Stimulated activated effector memory CD8-positive, alpha-beta T cell treated with anti-CD3 and anti-CD28 coated beads, Interleukin-12 subunit alpha, Interleukin-12 subunit beta, amount 100 ng/mL, for 72 hours (primary cell): ENCODE results near the gene SIGLEC1.
A peak's percentile ranks its signal among the peaks of the same experiment; 100 is the strongest.

Experiments used
- ATAC-seq: fragments of 150-1000 bp; cut with Tn5 transposase; 2 replicates; pipeline ENCODE4 v1.10.0; 2021
- DNase-seq, 2 donors: peaks; one replicate each; pipeline ENCODE4 v3.0.0; 2021 to 2022; ENCODE audit warnings: low spot score in 2 of 2
- H3K27ac Mint-ChIP-seq: one replicate; pipeline ENCODE4 v1.8.0; 2022; ENCODE audit warnings: mild to moderate bottlenecking, mixed read lengths
- H3K36me3 Mint-ChIP-seq: one replicate; pipeline ENCODE4 v1.8.0; 2022; ENCODE audit warnings: mild to moderate bottlenecking, mixed read lengths
- H3K4me1 Mint-ChIP-seq: one replicate; pipeline ENCODE4 v1.8.0; 2022; ENCODE audit warnings: mixed read lengths
- H3K4me3 Mint-ChIP-seq: one replicate; pipeline ENCODE4 v1.8.0; 2022; ENCODE audit warnings: mild to moderate bottlenecking, mixed read lengths
- H3K9me3 Mint-ChIP-seq: one replicate; pipeline ENCODE4 v1.8.0; 2022; ENCODE audit warnings: mixed read lengths

Gene SIGLEC1

DNA sequence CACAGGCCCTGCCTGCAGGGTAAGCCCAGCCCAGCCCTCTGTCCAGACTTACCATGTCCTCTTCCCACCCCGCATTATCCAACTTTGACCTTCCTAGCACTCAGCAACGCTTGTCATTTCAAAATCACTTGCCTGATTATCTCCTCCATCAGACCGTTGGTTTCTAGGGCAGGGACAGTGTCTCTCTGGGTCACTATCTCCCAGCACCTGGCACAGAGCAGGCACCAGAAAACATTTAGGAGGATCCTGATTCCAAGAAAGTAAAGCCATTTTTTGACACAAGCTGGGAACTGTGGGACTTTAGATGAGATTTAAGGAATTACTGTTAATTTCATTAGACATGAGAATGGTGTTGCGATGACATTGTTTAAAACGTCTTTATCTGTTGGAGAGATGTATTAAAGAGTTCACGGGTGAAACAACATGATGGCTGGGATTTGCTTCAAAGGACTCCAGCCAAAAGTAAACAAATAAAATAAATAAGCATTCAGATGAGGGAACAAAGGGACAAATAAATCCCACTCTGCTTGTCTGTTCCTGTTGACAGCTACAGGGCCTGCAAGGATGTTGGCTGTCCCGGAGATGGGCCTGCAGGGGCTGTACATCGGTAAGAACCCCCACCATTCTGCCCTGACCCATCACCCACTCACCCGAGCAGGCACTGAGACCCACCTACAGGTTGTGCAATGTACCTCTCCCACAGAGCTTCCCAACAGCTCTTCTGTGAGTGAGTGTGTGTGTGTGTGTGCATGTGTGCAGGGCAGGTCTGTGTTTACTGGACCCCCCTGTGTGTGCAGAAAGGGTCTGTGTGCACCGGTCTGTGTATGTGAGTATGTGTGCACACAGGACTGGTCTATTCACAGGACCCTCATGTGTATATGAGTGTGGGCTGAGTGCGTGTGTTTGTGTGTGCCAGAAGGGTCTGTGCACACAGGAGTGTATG lies 26.0 kb upstream of the SIGLEC1 start:
- Mint-ChIP-seq H3K36me3 (no peaks in the 10 kb centered on the region), H3K27ac (no peak overlapping the region), H3K9me3 (no peaks in the 10 kb centered on the region), H3K4me1 (no peaks in the 10 kb centered on the region), H3K4me3 (no peak overlapping the region)
- no peak for DNase-seq
- ATAC-seq = peak; percentile 4

DNA sequence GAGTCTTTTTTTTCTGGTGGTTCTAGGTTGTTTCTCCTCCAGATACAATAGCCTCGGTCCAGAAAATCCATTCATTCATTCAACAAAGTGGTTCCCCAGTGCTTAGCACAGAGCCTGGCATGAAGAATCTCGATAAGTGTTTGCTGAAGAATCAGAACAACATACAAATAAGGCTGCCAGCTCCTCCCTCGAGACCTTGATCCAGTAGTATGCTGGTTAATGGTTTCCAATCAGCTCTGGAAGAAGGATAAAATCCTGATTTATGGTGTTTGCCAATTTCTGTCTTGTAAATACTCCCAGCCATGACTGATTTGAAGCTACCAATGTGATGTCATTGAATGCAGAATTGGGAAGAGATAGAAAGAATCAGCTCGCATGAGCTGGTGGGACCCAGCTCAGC lies 23.4 kb upstream of the SIGLEC1 start:
- H3K9me3 Mint-ChIP-seq = no peaks in the 10 kb centered on the region
- H3K27ac Mint-ChIP-seq = no peak overlapping the region
- ATAC-seq (no peak), DNase-seq (no peak)
- H3K4me1 Mint-ChIP-seq = no peaks in the 10 kb centered on the region
- H3K36me3 Mint-ChIP-seq = no peaks in the 10 kb centered on the region
- no peak overlapping the region for H3K4me3 Mint-ChIP-seq

DNA sequence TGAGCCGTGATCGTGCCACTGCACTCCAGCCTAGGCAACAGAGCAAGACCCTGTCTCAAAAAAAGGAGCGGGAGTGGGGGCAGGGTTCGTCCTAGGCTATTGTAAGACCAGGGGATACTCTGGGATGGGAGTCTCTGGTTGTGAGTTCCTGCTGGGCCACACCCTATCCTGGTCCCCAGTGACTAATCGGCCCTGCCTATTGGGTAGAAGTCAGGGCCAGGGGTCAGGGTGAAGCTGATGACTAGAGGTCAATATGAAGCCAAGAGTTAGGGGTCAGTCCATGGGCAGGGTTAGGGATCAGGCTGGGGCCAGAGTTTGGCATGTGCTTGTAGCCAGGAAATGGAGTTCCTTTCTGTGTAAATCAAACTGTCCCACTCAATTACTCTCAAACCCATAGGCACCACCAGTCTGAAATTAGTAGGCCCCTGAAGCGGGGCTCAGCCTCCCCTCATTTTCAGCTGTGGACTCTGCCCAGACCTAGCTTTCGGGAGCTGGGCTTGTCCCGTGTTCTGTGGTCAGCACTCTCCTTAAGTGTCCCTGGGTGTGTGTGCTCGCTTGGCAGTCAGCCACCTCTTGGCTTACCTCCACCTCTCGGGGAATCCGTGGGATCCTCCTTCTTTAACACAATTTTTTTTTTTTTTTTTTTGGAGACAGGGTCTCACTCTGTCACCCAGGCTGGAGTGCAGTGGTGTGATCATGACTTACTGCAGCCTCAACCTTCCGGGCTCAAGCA lies 21.9 kb upstream of the SIGLEC1 start:
- Mint-ChIP-seq H3K27ac (no peak overlapping the region), H3K36me3 (no peaks in the 10 kb centered on the region)

DNA sequence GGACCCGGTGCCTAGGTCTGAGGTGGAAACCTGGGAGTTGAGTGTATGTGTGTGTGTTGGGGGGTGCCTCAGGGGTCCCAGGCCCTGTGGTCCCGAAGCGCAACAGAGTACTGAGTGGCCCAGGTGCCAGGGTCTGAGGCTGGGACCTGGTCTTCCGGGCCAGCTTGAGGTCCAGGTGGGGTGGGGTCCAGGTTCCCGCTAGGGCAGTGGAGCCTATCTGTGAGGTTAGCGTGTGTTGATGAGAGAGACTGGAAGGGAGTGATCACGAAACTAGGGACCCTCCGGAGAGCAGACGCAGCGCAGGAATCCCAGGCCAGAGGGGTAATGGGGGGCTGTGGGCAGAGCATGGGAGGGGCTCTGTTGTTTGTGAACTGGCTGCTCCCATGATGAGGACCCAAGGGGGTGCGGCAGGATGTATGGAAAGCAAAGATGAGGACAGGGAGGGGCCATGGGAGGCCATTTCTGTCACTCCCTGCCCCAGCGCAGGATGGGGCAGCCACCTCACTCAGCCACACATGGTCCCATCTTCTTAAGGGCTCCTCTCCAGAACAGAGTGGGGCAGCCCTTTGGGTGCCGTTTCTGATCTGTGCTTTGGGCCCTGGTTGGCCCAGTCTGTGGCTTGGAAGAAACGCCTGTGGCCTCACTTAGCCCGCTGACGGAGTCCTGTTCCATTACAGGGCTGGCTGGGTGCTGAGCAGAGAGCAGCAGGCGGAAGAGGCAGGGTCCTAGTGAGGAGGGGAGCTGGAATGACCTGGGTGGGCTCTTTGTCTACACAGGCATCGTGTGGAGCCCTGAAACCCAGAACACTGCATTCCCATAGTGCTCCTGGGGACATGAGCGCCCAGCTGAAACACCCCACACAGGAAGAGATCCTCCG lies 21.0 kb upstream of the SIGLEC1 start:
- Mint-ChIP-seq H3K36me3 (no peaks in the 10 kb centered on the region), H3K9me3 (no peaks in the 10 kb centered on the region), H3K27ac (no peak overlapping the region), H3K4me1 (peaks cover 6% of the 10 kb centered on the region), H3K4me3 (no peak overlapping the region)
- DNase-seq = no peak
- ATAC-seq = no peak

More for the DNA sequence above, 21.9 kb upstream of the SIGLEC1 start:
- H3K4me3 Mint-ChIP-seq = no peak overlapping the region
- no peaks in the 10 kb centered on the region for H3K9me3 Mint-ChIP-seq
- DNase-seq = no peak
- ATAC-seq = no peak
- peaks cover 6% of the 10 kb centered on the region for H3K4me1 Mint-ChIP-seq

DNA sequence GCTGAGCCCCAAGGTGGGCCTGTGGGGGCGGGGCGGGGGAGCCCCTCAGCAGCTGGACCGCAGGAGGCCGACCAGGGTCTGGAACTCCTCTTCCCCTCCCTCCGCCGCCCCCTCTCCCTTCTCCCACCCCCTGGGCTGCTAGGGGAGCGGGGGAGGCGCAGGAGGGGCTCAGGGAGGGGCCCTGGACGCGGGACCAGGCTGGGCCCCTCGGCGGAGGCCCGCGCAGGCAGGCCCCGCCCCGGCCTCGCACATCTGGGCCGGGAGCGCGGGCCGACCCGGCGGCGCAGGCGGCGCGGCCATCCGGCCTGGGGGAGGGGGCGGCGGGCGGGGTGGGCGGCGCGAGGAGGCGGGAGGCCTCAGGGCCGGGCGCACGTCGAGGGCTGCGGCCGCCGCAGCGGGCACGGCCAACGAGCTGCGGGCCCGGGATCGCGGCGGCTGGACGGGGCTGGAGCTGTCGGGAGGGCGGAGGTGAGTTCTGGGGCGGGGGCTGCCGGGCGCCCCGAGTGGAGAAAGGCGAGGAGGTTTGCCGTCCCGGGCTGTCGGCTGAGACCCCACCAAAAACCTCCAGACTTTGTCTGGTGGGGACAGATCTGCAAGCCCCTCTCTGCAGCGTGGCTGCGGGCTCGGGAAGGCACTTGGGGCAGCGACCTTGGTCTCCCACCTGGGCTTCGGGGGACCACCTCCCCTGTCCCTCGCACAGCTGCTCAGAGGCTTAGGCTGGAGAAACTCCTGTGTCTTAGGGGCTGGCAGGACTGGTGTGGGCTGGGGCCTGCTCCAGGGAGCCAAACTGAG lies 20.1 kb upstream of the SIGLEC1 start, which contains the start of gene HSPA12B:
Gene HSPA12B (plus strand): TSS at position 359 of the 792 bp plus-strand sequence. CDS start 5,990 bp downstream, outside the sequence.
- Mint-ChIP-seq H3K36me3 (no peaks in the 10 kb centered on the region), H3K9me3 (no peaks in the 10 kb centered on the region), H3K27ac (no peak within 1 kb of the TSS), H3K4me1 (peaks cover 6% of the 10 kb centered on the region), H3K4me3 (no peak within 1 kb of the TSS)
- DNase-seq (no peak), ATAC-seq (no peak)

DNA sequence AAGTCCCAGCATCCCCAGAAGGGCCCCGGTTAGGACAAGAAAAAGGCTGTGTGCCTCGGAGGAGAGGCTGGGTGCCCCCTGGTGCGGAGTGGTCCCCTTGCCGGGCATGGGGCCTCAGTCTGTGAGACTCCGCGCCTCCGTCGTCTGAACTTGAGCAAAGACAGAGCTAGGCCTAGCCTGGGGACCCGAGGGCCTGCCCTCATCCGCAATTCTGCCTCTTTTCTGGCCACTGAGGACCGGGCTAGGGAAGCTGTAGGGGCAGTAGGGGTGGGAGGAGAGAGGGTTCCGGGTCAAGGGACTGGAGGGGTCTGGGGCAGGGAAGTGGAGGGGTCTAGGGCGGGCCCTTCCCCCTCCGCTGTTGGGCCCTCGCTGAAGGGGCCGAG lies 19.5 kb upstream of the SIGLEC1 start:
- peaks cover 6% of the 10 kb centered on the region for H3K4me1 Mint-ChIP-seq
- no peak overlapping the region for H3K27ac Mint-ChIP-seq
- DNase-seq (no peak), ATAC-seq (no peak)
- H3K4me3 Mint-ChIP-seq = no peak overlapping the region
- H3K36me3 Mint-ChIP-seq = no peaks in the 10 kb centered on the region
- H3K9me3 Mint-ChIP-seq = no peaks in the 10 kb centered on the region

DNA sequence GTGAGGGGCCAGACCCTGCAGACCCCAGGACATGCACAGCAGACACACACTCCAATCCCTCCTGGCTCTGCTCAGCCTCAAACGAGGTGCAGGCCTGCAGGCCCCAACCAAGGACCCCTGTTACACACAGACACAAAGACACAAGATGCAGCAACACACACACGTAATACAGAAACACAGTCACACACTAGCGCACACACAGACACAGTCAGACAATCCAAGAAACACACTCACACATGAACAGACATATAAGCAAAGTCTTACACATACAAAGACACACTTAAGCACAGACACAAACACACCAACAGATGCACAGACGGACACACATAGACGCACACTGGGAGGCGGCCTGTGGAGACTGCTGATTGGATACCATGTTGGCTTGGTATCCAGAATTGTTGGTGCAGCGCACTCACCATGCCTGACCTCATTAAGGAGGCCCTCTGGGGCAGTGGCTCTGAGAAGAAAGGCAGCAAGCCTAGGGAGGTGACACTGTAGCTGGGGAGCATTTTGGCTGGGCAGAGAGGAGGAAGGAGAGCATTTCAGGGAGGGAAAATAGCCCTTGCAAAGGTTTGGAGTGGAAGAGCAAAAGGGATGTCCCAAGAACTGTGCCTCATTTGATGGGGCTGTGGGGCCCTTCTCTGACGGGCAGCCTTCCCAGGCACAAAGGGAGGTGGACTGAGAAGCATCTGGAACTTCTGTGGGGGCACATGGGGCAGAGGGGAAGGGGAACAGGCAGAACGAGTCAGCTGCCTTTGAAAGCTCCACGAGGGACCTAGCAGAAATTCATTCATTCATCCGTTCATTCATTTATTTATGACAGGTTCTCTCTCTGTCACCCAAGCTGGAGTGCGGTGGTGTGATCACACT lies 18.6 kb upstream of the SIGLEC1 start:
- Mint-ChIP-seq H3K36me3 (no peaks in the 10 kb centered on the region), H3K4me1 (peaks cover 6% of the 10 kb centered on the region), H3K9me3 (no peaks in the 10 kb centered on the region), H3K4me3 (no peak overlapping the region), H3K27ac (no peak overlapping the region)
- no peak for ATAC-seq
- DNase-seq = no peak

DNA sequence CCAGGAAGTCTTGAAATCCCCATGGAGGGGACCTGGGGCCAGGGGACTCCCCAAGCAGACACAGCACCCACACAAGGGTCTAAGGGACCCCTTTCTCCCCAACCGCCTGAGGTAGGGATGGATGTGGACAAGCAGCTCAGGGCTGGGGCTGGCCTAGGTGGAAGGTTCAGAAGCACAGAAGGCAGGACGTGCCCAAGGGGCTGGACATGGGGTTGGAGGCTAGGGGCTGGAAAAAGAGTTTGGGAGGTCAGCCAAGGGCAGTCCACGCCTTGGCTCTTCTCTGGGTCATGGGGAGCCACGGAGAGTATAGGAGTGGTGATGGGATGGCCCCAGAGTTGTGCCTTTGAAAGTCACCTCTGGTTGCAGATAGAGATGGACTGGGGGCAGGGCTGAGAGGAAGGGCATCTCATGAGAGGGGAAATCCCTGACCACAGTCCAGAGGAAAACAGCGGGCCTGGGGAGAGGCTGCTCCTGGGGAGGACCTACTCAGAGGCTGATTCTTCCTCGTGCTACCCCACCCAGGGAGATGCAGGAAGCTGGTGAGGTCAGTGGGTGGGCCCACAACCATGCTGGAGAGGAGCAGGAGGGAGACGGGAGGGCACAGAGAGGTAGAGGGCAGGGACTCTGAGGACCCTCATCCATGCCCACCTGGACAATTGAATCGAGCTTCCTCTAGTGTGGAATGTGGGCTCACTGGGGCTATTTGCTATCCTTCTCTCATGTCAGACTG lies 17.6 kb upstream of the SIGLEC1 start:
- H3K4me1 Mint-ChIP-seq = peaks cover 6% of the 10 kb centered on the region
- ATAC-seq = no peak
- H3K9me3 Mint-ChIP-seq = no peaks in the 10 kb centered on the region
- H3K4me3 Mint-ChIP-seq = no peak overlapping the region
- H3K27ac Mint-ChIP-seq = no peak overlapping the region
- no peak for DNase-seq
- H3K36me3 Mint-ChIP-seq = no peaks in the 10 kb centered on the region

DNA sequence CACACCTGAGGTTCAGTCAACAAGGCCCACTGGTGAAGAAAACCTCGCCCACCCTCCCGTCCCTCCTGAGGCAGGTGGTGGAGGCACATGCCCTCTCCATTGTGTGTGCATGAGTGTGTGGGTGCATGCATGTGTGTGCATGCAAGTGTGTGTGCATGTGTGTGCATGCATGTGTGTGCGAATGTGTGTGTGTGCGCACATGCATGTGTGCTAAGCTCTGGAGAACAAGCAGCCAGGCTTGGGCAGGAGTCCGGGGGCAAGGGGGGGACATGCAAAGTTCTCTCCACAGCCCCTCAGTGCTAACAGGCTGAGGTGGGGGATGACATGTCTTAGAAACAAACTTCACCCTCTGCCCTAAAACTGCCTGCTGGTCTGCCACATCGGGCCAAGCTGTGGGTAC lies 17.0 kb upstream of the SIGLEC1 start:
- Mint-ChIP-seq H3K27ac (no peak overlapping the region), H3K4me1 (peaks cover 6% of the 10 kb centered on the region), H3K9me3 (no peaks in the 10 kb centered on the region), H3K36me3 (no peaks in the 10 kb centered on the region), H3K4me3 (no peak overlapping the region)
- no peak for DNase-seq
- no peak for ATAC-seq

DNA sequence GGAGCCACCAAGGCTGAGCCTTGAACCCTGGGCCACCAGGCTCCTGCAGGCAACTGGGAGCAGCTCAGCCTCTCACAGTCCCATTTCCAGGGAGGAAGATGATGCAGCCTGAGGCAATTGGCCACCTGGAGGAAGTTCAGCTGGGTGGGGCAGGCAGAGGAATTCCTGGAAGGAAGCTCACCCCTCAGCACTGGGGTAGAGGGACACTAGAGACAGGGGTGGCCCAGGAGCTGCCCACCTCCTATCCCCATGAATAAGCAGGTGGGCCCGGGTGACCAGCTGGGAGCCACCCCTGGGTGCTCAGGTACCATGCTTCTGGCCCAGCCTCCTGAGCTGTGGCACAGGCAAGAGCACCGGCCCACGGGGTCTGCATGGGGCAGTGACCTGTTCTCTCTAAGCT lies 16.5 kb upstream of the SIGLEC1 start:
- Mint-ChIP-seq H3K36me3 (no peaks in the 10 kb centered on the region), H3K27ac (no peak overlapping the region), H3K4me1 (peaks cover 6% of the 10 kb centered on the region), H3K9me3 (no peaks in the 10 kb centered on the region), H3K4me3 (no peak overlapping the region)
- DNase-seq (no peak), ATAC-seq (peak; percentile 17)

DNA sequence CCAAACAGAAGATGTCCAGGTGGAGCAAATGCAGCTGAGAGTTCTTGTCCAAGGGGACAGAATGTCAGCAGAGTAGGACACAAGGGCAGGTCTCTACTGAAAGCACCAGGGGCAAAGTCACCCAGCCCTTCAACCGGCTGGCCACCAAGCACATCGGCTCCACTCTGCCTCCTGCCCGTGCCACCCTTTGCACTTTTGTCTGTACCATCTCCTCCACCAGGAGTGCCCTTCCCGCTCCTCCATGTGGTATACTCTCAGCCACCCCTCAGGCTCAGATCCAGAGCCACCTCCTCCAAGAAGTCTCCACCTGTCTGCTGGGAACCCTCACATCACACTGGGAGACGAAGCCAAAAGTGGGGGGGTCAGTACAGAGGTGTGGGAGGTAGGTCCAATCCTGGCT lies 16.0 kb upstream of the SIGLEC1 start:
- ATAC-seq (peak; percentile 19), DNase-seq (no peak)
- H3K27ac Mint-ChIP-seq = no peak overlapping the region
- H3K4me3 Mint-ChIP-seq = no peak overlapping the region
- peaks cover 6% of the 10 kb centered on the region for H3K4me1 Mint-ChIP-seq
- H3K36me3 Mint-ChIP-seq = no peaks in the 10 kb centered on the region
- no peaks in the 10 kb centered on the region for H3K9me3 Mint-ChIP-seq

DNA sequence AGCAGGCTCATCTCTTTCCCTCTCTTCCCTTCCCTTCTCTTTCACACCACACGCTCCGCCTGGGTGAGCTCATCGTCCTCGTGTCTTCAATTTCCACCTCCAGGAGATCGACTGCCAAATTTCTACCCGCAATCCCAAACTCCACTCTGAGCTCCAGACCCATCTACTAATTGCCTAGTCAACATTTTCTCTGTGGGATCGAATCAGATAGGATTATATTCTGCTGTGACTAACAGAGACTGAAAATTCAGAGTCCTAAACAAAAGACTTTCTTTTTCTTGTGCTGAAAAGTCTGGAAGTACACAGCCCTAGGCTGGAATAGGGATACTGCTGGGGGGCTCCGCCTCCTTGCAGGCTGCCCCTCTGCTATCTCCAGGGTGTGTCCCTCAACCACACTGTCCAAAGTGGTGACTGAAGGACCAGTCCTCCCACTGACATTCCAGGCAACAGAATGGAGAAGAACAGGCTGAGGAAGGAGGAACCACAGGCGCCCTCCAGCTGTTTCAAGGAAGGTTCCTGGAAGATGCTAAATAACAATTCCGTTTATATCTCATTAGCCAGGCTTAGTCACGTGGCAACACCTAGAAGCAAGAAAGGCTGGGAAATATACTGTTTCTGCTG lies 15.1 kb upstream of the SIGLEC1 start:
- no peak overlapping the region for H3K27ac Mint-ChIP-seq
- no peak for DNase-seq
- peaks cover 6% of the 10 kb centered on the region for H3K4me1 Mint-ChIP-seq
- H3K4me3 Mint-ChIP-seq = no peak overlapping the region
- ATAC-seq = no peak
- no peaks in the 10 kb centered on the region for H3K36me3 Mint-ChIP-seq
- no peaks in the 10 kb centered on the region for H3K9me3 Mint-ChIP-seq

DNA sequence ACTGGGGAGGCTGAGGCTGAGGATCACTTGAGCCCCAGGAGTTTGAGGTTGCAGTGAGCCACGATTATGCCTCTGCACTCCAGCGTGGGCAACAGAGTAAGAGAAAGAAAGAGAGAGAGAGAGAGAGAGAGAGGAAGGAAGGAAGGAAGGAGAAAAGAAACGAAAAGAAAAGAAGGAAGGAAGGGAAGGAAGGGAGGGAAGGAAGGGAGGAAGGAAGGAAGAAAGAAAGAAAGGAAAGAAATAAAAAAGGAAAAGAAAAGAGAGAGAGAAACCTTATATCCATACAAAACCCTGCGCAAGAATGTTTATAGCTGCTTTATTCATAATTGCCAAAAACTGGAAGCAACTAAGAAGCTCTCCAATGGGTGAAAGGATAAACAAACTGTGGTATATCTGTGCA lies 12.0 kb upstream of the SIGLEC1 start:
- no peaks in the 10 kb centered on the region for H3K4me1 Mint-ChIP-seq
- no peaks in the 10 kb centered on the region for H3K9me3 Mint-ChIP-seq
- H3K4me3 Mint-ChIP-seq = no peak overlapping the region
- no peaks in the 10 kb centered on the region for H3K36me3 Mint-ChIP-seq
- no peak for DNase-seq
- H3K27ac Mint-ChIP-seq = no peak overlapping the region
- ATAC-seq = no peak
